Common myeloid progenitor, CD34-positive (primary cell): ENCODE results near the gene RTBDN.

Experiments used
- CTCF ChIA-PET: fragments of 350-600 bp; sonication (Branson Sonifier 250); formaldehyde crosslinking; loops from one replicate; lab custom pipeline; 2021; ENCODE audit warnings: antibody characterized with exemption; lab: Charles Lee
- POLR2A ChIA-PET: fragments of 350-600 bp; sonication (Branson Sonifier 250); formaldehyde crosslinking; loops from one replicate; lab custom pipeline; 2021; ENCODE audit warnings: antibody characterized with exemption; lab: Charles Lee
- DNase-seq, 3 donors: peaks; one replicate each; pipeline versions ENCODE4 v3.0.0 to v3.0.0-alpha.2; 2013
- H3K27ac ChIP-seq, 2 experiments: 1 replicate in 1 of 2; 2 replicates in 1 of 2; pipeline ENCODE4 v1.7.0; 2013; ENCODE audit warnings: inconsistent platforms in 2 of 2, low read length in 2 of 2, mild to moderate bottlenecking in 2 of 2, low read depth in 1 of 2, moderate library complexity in 1 of 2; ENCODE audit not compliant: severe bottlenecking in 2 of 2, insufficient read depth in 1 of 2, poor library complexity in 1 of 2
- H3K27me3 ChIP-seq, 5 experiments: replicated peaks in 2 of 5; 1 replicate in 3 of 5; 2 replicates in 2 of 5; pipeline versions ENCODE4 v1.6.1 to v1.7.0; 2013; ENCODE audit warnings: low read length in 4 of 5, mild to moderate bottlenecking in 2 of 5, moderate library complexity in 2 of 5, inconsistent platforms in 1 of 5; ENCODE audit not compliant: insufficient read depth in 5 of 5, control insufficient read depth in 4 of 5
- H3K36me3 ChIP-seq, 4 experiments: 1 replicate in 2 of 4; 2 replicates in 2 of 4; pipeline versions ENCODE4 v1.6.1 to v1.7.0; 2013; ENCODE audit warnings: low read length in 3 of 4, control low read depth in 1 of 4, mild to moderate bottlenecking in 1 of 4; ENCODE audit not compliant: control insufficient read depth in 4 of 4, insufficient read depth in 4 of 4
- H3K4me1 ChIP-seq, 4 experiments: 1 replicate in 3 of 4; 2 replicates in 1 of 4; pipeline versions ENCODE4 v1.6.1 to v1.7.1; 2013; ENCODE audit warnings: low read length in 3 of 4, mild to moderate bottlenecking in 3 of 4, control low read depth in 1 of 4, inconsistent platforms in 1 of 4, moderate library complexity in 1 of 4; ENCODE audit not compliant: control insufficient read depth in 4 of 4, insufficient read depth in 4 of 4; ENCODE audit errors: control extremely low read depth in 1 of 4
- H3K4me3 ChIP-seq, 7 experiments: 1 replicate in 4 of 7; 2 replicates in 3 of 7; pipeline versions ENCODE4 v1.5.1 to v1.7.0; 2013; ENCODE audit warnings: mild to moderate bottlenecking in 7 of 7, low read length in 6 of 7, moderate library complexity in 6 of 7, inconsistent platforms in 2 of 7, low read depth in 2 of 7, control low read depth in 1 of 7; ENCODE audit not compliant: insufficient read depth in 4 of 7, control insufficient read depth in 1 of 7; ENCODE audit errors: extremely low read depth in 1 of 7
- H3K9me3 ChIP-seq, 5 experiments: 1 replicate in 4 of 5; 2 replicates in 1 of 5; pipeline versions ENCODE4 v1.6.1 to v1.7.1; 2013; ENCODE audit warnings: low read length in 4 of 5, mild to moderate bottlenecking in 2 of 5, inconsistent platforms in 1 of 5, low read depth in 1 of 5, moderate library complexity in 1 of 5; ENCODE audit not compliant: control insufficient read depth in 4 of 5, insufficient read depth in 2 of 5; ENCODE audit errors: control extremely low read depth in 1 of 5
- WGBS: methylation state at CpG from one replicate; pipeline ENCODE4 v1.1.5; 2013; ENCODE audit not compliant: insufficient coverage; 5-methylcytosine and 5-hydroxymethylcytosine counted together

Gene RTBDN

DNA sequence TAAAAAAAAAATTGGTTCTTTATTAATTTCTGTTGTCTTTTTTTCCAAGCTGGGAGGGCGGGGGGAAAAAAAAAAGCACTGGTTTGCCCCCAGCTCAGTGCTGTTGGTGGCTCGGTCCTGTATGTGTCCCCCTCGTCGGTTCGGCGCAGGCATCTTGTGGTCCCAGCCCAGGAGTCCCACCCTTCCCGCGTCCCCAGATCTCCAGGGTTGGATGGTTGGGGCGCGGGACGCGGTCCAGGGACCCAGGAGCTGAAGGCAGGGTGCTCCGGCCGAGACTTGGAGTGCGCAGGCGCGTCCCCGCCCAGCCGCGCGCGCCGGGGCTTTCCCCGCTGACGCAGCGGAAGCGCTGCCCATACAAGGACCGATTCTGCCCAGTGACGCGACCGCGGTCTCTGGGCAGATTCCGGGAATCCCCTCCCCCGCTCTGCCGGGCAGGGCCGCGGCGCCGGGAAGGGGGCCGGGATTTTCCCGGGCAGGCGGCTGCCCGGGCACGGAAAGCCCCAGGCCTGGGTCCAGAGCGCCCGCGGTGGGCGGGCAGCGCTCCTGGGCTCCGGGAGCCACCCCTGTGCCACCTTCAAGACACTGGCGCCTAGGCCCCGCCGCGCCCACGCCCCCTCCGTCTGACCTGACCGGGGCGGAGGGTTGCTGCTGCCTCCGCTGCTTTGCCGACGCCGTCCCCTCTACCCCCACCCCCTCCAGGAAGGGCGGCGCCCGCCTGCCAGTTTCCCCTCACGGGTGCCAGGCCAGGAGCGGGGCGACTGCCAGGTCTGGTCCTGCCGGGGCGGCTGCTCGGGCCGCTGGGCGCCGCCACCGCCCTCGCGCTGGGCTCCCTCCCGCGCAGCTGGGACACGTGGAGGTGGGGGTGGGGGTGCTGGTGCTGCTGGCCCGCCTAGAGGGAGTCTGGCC is 40.8 kb downstream of the RTBDN start:
- ChIA-PET POLR2A (interaction anchor here (0.5 to 12.0 kb wide), 18 partner anchors 8 to 1287 kb away, joined by 3 to 198 read pairs (median 6); partner anchors contain the start of genes CALR, DHPS, GET3 and HOOK2), CTCF (interaction anchor here (1.2 to 15.3 kb wide), 4 partner anchors 10 to 78 kb away, joined by 3 to 612 read pairs (median 22); partner anchors contain the start of gene HOOK2)
- peak overlapping the region; percentile 41 to 99 (median 93) for H3K4me3 ChIP-seq
- peak overlapping the region; percentile 94 to 96 for H3K27ac ChIP-seq
- no peaks in the 10 kb centered on the region for H3K27me3 ChIP-seq
- peaks cover 4 to 51% (median 40%) of the 10 kb centered on the region in 4 experiments for H3K4me1 ChIP-seq
- peak; percentile 93 to 98 (median 97) for DNase-seq
- no peaks in the 10 kb centered on the region for H3K9me3 ChIP-seq
- peaks cover 0 to under 1% (median 0%) of the 10 kb centered on the region in 4 experiments for H3K36me3 ChIP-seq
- WGBS: under 1% methylated on average over 61 of the region's 81 CpGs

DNA sequence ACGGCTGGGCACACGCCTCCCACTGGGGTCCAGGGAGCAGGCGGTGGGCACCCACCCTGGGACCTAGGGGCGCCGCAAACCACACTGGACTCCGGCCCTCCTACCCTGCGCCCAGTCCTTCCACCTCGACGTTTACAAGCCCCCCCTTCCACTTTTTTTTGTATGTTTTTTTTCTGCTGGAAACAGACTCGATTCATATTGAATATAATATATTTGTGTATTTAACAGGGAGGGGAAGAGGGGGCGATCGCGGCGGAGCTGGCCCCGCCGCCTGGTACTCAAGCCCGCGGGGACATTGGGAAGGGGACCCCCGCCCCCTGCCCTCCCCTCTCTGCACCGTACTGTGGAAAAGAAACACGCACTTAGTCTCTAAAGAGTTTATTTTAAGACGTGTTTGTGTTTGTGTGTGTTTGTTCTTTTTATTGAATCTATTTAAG is 41.5 kb downstream of the RTBDN start:
- DNase-seq: no peak
- Histone ChIP-seq H3K4me1 (peaks cover 8 to 58% (median 47%) of the 10 kb centered on the region in 4 experiments), H3K27ac (peak overlapping the region; percentile 94 to 96), H3K27me3 (no peaks in the 10 kb centered on the region), H3K36me3 (no peaks in the 10 kb centered on the region), H3K9me3 (no peaks in the 10 kb centered on the region), H3K4me3 (peak overlapping the region; percentile 72 to 99 (median 96))
- 0% methylated on average over 6 of the region's 22 CpGs for WGBS
- POLR2A ChIA-PET: interaction anchor here (0.5 to 12.0 kb wide), 16 partner anchors 9 to 495 kb away, joined by 3 to 198 read pairs (median 6); partner anchors contain the start of genes CALR, DHPS, GET3 and HOOK2
- CTCF ChIA-PET: interaction anchor here (1.2 to 15.3 kb wide), 3 partner anchors 11 to 55 kb away, joined by 3 to 612 read pairs (median 4); partner anchors contain the start of gene HOOK2

DNA sequence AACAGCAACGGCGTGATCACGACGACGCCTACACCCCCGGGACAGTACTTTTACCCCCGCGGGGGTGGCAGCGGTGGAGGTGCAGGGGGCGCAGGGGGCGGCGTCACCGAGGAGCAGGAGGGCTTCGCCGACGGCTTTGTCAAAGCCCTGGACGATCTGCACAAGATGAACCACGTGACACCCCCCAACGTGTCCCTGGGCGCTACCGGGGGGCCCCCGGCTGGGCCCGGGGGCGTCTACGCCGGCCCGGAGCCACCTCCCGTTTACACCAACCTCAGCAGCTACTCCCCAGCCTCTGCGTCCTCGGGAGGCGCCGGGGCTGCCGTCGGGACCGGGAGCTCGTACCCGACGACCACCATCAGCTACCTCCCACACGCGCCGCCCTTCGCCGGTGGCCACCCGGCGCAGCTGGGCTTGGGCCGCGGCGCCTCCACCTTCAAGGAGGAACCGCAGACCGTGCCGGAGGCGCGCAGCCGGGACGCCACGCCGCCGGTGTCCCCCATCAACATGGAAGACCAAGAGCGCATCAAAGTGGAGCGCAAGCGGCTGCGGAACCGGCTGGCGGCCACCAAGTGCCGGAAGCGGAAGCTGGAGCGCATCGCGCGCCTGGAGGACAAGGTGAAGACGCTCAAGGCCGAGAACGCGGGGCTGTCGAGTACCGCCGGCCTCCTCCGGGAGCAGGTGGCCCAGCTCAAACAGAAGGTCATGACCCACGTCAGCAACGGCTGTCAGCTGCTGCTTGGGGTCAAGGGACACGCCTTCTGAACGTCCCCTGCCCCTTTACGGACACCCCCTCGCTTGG is 42.1 kb downstream of the RTBDN start:
- H3K36me3 ChIP-seq: no peaks in the 10 kb centered on the region
- H3K27me3 ChIP-seq: no peaks in the 10 kb centered on the region
- WGBS: 0% methylated on average over 42 of the region's 84 CpGs
- peak overlapping the region; percentile 94 to 96 for H3K27ac ChIP-seq
- peak in 2 of 3 donors; percentile 74 to 79 for DNase-seq
- ChIA-PET CTCF (interaction anchor here (1.0 to 15.3 kb wide), 5 partner anchors 11 to 96 kb away, joined by 3 to 612 read pairs (median 3); partner anchors contain the start of genes FBXW9 and HOOK2), POLR2A (interaction anchor here (0.6 to 12.0 kb wide), 13 partner anchors 10 to 1047 kb away, joined by 3 to 198 read pairs (median 7); partner anchors contain the start of genes CALR, DHPS, GET3 and HOOK2)
- no peaks in the 10 kb centered on the region for H3K9me3 ChIP-seq
- H3K4me3 ChIP-seq: peak overlapping the region; percentile 72 to 99 (median 96)
- peaks cover 9 to 64% (median 53%) of the 10 kb centered on the region in 4 experiments for H3K4me1 ChIP-seq

DNA sequence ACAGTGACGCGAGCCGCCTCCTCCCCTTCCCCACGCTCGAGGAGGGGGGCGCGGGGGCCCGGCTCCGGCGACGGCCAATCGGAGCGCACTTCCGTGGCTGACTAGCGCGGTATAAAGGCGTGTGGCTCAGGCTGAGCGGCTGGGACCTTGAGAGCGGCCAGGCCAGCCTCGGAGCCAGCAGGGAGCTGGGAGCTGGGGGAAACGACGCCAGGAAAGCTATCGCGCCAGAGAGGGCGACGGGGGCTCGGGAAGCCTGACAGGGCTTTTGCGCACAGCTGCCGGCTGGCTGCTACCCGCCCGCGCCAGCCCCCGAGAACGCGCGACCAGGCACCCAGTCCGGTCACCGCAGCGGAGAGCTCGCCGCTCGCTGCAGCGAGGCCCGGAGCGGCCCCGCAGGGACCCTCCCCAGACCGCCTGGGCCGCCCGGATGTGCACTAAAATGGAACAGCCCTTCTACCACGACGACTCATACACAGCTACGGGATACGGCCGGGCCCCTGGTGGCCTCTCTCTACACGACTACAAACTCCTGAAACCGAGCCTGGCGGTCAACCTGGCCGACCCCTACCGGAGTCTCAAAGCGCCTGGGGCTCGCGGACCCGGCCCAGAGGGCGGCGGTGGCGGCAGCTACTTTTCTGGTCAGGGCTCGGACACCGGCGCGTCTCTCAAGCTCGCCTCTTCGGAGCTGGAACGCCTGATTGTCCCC is 42.9 kb downstream of the RTBDN start, which contains the start of gene JUNB:
Gene JUNB, plus strand, starts transcription at position 142 of the 706 bp plus-strand sequence. Its CDS starts 286 bp downstream, at position 428.
- ChIA-PET CTCF (interaction anchor here (0.8 to 15.3 kb wide), 6 partner anchors 22 to 142 kb away, joined by 3 to 612 read pairs (median 3); partner anchors contain the start of genes FARSA, FBXW9 and HOOK2), POLR2A (interaction anchor here (0.6 to 12.0 kb wide), 6 partner anchors 9 to 1048 kb away, joined by 3 to 198 read pairs (median 8); partner anchors contain the start of genes HOOK2 and TRIR)

DNA sequence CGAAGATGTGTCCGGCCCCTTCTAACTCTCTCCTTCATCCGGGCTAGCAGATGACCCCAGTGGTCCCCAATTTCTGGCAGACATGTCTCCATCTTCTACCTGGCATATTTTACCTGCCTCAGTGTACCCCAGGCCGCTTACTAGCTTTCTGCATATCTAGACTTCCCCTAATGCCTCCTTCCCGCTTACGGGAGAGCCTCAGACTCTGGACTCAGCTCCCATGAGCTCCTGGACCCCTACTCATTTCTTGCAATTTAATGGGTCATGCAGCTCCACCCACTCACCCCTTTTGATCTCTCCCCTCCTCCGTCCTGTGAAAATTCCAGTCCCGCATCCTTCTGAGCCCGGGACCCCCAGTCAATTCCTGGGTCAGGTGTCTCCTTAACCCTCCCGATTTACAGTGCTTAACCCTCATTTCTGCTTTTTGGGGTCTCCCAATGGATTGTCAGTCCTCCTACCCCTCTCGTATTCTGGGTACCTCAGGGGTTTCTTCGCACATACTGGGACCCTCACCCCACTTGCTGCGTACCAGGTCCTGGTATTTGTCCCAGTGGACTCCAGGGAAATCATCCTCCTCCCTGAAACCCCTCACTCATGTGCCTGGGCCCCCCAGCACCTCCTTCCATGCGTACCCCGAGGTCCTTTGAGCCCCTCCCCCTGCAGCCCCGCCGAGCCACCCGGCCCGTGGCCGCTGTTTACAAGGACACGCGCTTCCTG is 43.6 kb downstream of the RTBDN start:
- H3K36me3 ChIP-seq: no peaks in the 10 kb centered on the region
- H3K27ac ChIP-seq: peak overlapping the region; percentile 94 to 96
- CTCF ChIA-PET: interaction anchor here (0.8 to 15.3 kb wide), 4 partner anchors 22 to 143 kb away, joined by 3 to 612 read pairs (median 3); partner anchors contain the start of genes FARSA, FBXW9 and HOOK2
- no peaks in the 10 kb centered on the region for H3K27me3 ChIP-seq
- no peak for DNase-seq
- 1% methylated on average over 22 of the region's 22 CpGs for WGBS
- H3K4me1 ChIP-seq: peaks cover 14 to 71% (median 59%) of the 10 kb centered on the region in 4 experiments
- no peaks in the 10 kb centered on the region for H3K9me3 ChIP-seq
- POLR2A ChIA-PET: interaction anchor here (0.5 to 12.0 kb wide), 5 partner anchors 8 to 91 kb away, joined by 3 to 198 read pairs (median 3); partner anchors contain the start of gene HOOK2
- peak overlapping the region; percentile 41 to 99 (median 93) for H3K4me3 ChIP-seq

More for the DNA sequence above, 42.9 kb downstream of the RTBDN start, which contains the start of gene JUNB:
- under 1% methylated on average over 56 of the region's 73 CpGs for WGBS
- Histone ChIP-seq H3K27ac (peak within 1 kb of the TSS; percentile 94 to 96), H3K27me3 (no peaks in the 10 kb centered on the region), H3K4me1 (peaks cover 14 to 71% (median 58%) of the 10 kb centered on the region in 4 experiments), H3K36me3 (no peaks in the 10 kb centered on the region), H3K4me3 (peak within 1 kb of the TSS; percentile 72 to 99 (median 96)), H3K9me3 (no peaks in the 10 kb centered on the region)
- DNase-seq: peak; percentile 97 to 98 (median 97)
